Naive B cell (primary cell): ENCODE data around the gene SORCS2. TPM values are rescaled to one million over a fixed set of nuclear protein-coding genes. Genes with fewer than 3 reads are reported as not detected.

Experiments used
- ATAC-seq, 2 donors: fragments of 150-1000 bp; cut with Tn5 transposase; 2 replicates each; pipeline ENCODE4 v1.10.0; 2021; ENCODE audit warnings: low read depth in 2 of 2, mild to moderate bottlenecking in 2 of 2, moderate library complexity in 2 of 2
- DNase-seq: peaks from one replicate; pipeline ENCODE4 v3.0.0; 2022
- H3K27ac Mint-ChIP-seq, 6 donors: one replicate each; pipeline ENCODE4 v1.8.0; 2020 to 2022; ENCODE audit warnings: mild to moderate bottlenecking in 6 of 6, mixed read lengths in 6 of 6, moderate library complexity in 5 of 6, inconsistent platforms in 2 of 6
- H3K27me3 Mint-ChIP-seq, 3 donors: one replicate each; pipeline ENCODE4 v1.8.0; 2021 to 2022; ENCODE audit warnings: mixed read lengths in 3 of 3, mild to moderate bottlenecking in 1 of 3
- H3K36me3 Mint-ChIP-seq, 2 donors: one replicate each; pipeline ENCODE4 v1.8.0; 2020 to 2022; ENCODE audit warnings: mixed read lengths in 2 of 2, inconsistent platforms in 1 of 2, mild to moderate bottlenecking in 1 of 2
- H3K4me1 Mint-ChIP-seq, 3 donors: one replicate each; pipeline ENCODE4 v1.8.0; 2020 to 2022; ENCODE audit warnings: mixed read lengths in 3 of 3, inconsistent platforms in 1 of 3, mild to moderate bottlenecking in 1 of 3, moderate library complexity in 1 of 3
- H3K4me3 Mint-ChIP-seq, 8 donors: one replicate each; pipeline ENCODE4 v1.8.0; 2020 to 2022; ENCODE audit warnings: mild to moderate bottlenecking in 8 of 8, mixed read lengths in 8 of 8, moderate library complexity in 8 of 8, inconsistent platforms in 2 of 8
- H3K9me3 Mint-ChIP-seq, 7 donors: one replicate each; pipeline ENCODE4 v1.8.0; 2020 to 2022; ENCODE audit warnings: mixed read lengths in 7 of 7, mild to moderate bottlenecking in 5 of 7, inconsistent platforms in 2 of 7, moderate library complexity in 1 of 7
- polyA plus RNA-seq, 6 donors: library from polyadenylated mRNA; unstranded; fragments of 300-500 nt; fragmentation: Illumina TruSeq; gene quantifications; one replicate each; pipeline ENCODE4 v1.2.3, GENCODE V29; 2021; ENCODE audit warnings: low read depth in 6 of 6

The SORCS2 gene
- polyA plus RNA-seq, 6 donors from 2014 or later: not detected

DNA sequence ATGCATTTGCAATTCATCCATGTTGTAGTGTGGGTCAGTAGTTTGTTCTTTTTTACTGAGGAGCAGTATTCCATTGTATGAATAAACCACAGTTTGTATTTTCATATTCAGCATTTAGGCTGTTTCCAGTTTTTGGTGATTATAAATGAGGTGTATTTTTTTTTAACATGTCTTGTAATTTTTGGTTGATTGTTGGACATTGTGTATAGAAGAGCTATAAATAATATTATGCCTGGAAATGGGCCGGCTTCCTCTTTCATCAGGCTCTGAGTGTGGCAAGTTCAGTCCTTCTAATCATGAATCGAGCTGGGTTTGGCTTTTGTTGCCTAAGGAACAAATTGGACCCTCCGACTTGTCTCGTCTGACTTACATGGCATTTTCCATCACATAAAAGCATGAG is 126.7 kb downstream of the SORCS2 start:
- ATAC-seq (no peak), DNase-seq (no peak)
- H3K27me3 Mint-ChIP-seq: peaks cover 5 to 9% (median 7%) of the 10 kb centered on the region in 3 donors
- H3K4me3 Mint-ChIP-seq: no peak overlapping the region
- no peak overlapping the region for H3K27ac Mint-ChIP-seq
- H3K9me3 Mint-ChIP-seq: peaks cover 15 to 30% (median 22%) of the 10 kb centered on the region in 7 donors
- no peaks in the 10 kb centered on the region for H3K4me1 Mint-ChIP-seq
- H3K36me3 Mint-ChIP-seq: no peaks in the 10 kb centered on the region

DNA sequence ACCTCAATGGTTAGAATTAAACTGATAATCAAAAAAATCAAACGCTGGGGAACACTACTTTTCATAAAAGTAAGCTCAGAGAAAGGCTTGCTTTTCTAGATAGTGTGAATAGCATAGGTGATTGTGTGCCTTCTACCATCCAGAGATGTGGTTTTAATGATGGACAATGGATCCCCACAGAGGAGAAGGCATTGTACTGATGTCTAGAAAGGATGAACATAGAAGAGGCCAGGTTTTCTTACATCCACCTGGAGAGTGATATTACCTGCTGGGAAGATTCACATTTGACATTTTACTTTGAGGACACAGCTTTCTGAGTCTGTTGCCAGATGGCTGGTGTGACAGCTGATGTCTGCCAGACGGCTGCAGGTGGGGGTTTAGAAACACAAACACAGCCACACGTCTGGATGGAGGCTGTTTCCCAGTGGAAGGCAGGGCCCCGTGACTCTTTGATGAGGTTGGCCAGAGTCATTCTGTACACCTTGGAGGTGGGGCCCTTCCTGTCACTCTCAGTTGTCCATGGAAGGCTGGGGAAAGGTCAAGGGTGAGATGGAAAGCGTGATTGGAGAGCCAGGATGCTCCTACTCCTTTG is 128.0 kb downstream of the SORCS2 start:
- ATAC-seq (no peak), DNase-seq (no peak)
- Mint-ChIP-seq H3K4me3 (no peak overlapping the region), H3K9me3 (peaks cover 15 to 30% (median 22%) of the 10 kb centered on the region in 7 donors), H3K4me1 (no peaks in the 10 kb centered on the region), H3K27me3 (peaks cover 5 to 9% (median 7%) of the 10 kb centered on the region in 3 donors), H3K36me3 (no peaks in the 10 kb centered on the region), H3K27ac (no peak overlapping the region)

DNA sequence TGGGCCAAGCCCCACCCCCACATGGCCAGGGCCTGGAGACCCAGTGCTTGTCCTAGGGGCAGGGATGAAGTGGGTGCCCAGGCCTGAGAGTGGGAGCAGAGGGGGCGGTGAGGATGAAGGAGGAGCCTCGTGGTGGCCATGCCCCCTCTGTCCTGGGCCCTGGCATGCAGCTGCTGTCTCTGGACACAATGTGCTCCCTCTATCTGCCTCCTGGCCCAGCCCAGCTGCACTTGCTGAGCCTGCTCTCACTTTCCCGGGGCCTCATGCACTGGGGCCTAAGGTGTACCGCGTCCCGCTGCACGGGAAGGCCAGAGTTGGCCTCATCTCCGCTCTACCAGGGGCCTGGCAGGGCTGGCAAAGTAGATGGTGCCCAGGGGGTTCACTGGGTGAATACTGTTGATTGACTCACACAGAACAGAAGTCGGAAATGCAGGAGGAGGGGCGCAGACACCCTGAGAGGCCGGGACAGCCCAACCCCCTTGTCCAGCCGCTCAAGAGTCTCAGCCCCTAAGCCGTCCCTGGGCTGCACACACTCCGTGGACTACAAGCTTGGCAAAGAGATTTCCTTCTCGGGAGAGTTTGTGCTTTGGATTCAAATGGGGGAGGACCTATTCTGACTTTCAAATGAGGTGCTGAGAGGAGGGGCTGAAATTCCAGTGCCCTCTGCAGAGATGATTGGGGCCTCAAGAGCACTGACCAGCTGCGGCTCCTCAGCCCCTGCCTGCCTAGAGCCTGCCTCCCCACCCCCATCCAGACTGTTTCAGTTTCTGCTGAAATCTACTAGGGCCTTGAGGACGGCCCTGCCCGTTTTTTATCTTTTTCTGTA is 130.0 kb downstream of the SORCS2 start:
- H3K36me3 Mint-ChIP-seq: no peaks in the 10 kb centered on the region
- H3K27me3 Mint-ChIP-seq: no peaks in the 10 kb centered on the region
- ATAC-seq (no peak), DNase-seq (no peak)
- H3K4me3 Mint-ChIP-seq: no peak overlapping the region
- no peak overlapping the region for H3K27ac Mint-ChIP-seq
- no peaks in the 10 kb centered on the region for H3K4me1 Mint-ChIP-seq
- H3K9me3 Mint-ChIP-seq: peaks cover 8 to 30% (median 22%) of the 10 kb centered on the region in 7 donors

DNA sequence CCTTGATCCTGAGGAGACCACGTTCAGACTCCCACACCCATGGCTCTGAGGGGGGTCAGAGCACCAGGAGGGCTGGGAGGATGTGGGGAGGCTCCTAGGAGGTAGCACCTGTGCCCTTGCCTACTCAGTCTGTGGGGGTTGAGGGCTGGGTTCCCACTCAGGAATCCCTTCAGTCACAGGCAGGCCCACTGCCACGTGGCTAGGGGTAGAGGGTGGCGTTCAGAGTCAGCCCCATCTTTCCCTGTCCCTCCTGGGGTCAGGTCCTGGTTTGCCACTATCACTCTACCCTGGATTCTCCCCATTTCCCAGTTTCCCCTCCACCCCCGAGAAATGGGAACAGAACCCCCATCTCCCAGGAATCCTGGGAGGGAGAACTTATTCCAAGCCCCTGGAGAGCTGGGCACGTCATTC is 131.1 kb downstream of the SORCS2 start:
- no peak overlapping the region for H3K27ac Mint-ChIP-seq
- H3K36me3 Mint-ChIP-seq: no peaks in the 10 kb centered on the region
- DNase-seq (no peak), ATAC-seq (no peak)
- peaks cover 6 to 28% (median 19%) of the 10 kb centered on the region in 7 donors for H3K9me3 Mint-ChIP-seq
- H3K4me1 Mint-ChIP-seq: no peaks in the 10 kb centered on the region
- H3K27me3 Mint-ChIP-seq: no peaks in the 10 kb centered on the region
- no peak overlapping the region for H3K4me3 Mint-ChIP-seq

DNA sequence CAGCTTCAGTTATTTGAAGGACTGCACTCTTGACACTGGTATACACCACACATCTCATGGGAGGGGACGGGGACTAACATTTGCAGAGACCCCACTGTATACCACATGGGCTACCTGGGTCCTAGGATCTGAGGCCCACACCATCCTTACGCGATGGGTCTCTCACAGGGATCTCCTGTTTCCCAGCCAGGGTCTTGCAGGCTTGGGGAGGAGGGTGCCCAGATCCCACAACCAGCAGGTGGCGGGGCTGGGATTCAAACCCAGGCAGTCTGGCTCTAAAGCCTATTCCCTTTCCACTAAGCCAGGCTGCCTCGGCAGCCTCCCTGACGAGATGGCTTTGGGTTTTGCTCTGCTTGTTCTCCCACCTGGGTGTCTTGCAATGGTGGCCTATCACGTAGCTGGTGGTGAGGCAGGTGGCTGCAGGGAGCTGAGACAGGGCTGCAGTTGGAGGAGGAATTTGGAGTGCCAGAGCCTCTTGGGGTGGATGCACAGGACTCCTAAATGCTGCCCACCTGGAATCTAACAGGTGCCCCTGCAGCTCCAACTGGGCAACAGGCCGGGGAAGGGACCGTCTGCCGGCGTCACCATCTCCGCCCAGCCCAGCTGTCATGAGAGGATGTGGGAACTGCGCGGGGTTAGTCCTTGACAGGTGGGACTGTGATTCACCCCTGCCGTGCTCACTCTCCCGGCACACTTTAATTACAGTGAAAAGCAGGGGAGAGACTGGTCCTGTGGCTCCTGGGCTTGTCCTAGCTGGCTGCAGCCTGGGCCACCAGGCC is 131.7 kb downstream of the SORCS2 start:
- no peak overlapping the region for H3K4me3 Mint-ChIP-seq
- no peaks in the 10 kb centered on the region for H3K36me3 Mint-ChIP-seq
- H3K9me3 Mint-ChIP-seq: peaks cover under 1 to 22% (median 13%) of the 10 kb centered on the region in 7 donors
- no peaks in the 10 kb centered on the region for H3K27me3 Mint-ChIP-seq
- no peaks in the 10 kb centered on the region for H3K4me1 Mint-ChIP-seq
- DNase-seq (no peak), ATAC-seq (no peak)
- H3K27ac Mint-ChIP-seq: no peak overlapping the region

DNA sequence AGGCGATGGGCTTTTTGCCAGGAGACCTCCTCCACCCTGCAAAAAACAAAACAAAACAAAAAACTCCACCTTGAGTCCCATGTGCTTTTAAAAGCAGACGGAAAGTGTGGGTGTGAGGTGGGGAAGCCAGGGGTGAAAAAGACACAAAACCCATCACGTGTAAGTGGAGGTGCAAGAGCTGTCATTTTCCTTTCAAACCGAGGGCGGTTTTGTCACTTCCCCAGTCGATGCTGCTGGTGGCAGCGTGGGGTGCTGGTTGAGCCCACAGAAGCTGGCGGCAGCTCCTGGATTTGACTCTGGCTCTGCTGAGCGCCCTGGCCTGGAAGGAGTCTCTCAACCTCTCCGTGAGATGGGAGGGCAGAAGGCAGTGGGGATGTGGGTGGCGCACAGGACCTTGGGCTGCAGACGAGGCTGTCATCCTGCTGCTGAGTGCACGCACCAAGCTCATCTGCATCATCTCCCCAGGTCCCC is 132.3 kb downstream of the SORCS2 start:
- Mint-ChIP-seq H3K27me3 (no peaks in the 10 kb centered on the region), H3K36me3 (no peaks in the 10 kb centered on the region), H3K9me3 (peaks cover 0 to 16% (median 9%) of the 10 kb centered on the region in 7 donors), H3K27ac (no peak overlapping the region), H3K4me3 (no peak overlapping the region), H3K4me1 (no peaks in the 10 kb centered on the region)
- DNase-seq (no peak), ATAC-seq (no peak)

DNA sequence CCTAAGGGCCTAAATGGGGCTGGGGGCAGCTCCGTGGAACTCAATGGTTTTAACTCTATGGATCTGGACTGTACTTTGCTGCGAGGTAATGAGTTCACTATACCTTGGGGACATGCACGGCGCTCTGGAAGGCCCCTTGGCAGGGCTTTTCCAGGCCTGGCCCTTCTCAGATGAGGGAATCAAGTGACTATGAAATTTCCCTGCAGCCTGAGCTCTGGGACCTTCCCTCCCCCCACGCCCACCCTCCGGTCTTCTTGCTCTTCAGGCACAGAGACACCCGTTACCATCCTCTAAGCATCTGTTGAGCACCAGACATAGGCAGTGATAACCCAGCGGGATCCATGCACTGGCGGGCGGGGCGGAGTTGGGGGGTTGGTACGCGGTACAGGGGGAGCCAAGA is 133.2 kb downstream of the SORCS2 start:
- no peaks in the 10 kb centered on the region for H3K4me1 Mint-ChIP-seq
- H3K36me3 Mint-ChIP-seq: no peaks in the 10 kb centered on the region
- no peak overlapping the region for H3K27ac Mint-ChIP-seq
- no peak overlapping the region for H3K4me3 Mint-ChIP-seq
- ATAC-seq: no peak
- no peak for DNase-seq
- H3K9me3 Mint-ChIP-seq: peaks cover 0 to 12% (median 3%) of the 10 kb centered on the region in 7 donors
- no peaks in the 10 kb centered on the region for H3K27me3 Mint-ChIP-seq

DNA sequence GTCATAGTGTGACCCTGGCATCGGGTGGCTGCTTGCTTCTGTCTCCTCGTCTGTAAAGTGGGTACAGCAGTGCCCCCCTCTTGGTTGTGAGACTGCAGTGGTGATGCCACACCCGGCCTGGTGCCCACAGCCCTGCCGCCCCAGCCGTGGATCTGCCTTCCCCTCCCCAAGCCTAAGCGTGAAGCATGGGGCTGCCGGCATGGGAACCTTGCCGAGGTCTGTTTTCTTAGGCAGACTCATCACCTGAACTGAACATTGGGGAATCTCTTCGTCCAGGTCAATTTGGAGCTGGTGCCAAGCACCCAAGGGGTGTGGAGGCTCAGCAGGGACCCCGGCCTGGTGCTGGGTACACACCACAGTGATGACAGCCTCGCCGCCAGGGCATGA is 134.0 kb downstream of the SORCS2 start:
- no peak for DNase-seq

DNA sequence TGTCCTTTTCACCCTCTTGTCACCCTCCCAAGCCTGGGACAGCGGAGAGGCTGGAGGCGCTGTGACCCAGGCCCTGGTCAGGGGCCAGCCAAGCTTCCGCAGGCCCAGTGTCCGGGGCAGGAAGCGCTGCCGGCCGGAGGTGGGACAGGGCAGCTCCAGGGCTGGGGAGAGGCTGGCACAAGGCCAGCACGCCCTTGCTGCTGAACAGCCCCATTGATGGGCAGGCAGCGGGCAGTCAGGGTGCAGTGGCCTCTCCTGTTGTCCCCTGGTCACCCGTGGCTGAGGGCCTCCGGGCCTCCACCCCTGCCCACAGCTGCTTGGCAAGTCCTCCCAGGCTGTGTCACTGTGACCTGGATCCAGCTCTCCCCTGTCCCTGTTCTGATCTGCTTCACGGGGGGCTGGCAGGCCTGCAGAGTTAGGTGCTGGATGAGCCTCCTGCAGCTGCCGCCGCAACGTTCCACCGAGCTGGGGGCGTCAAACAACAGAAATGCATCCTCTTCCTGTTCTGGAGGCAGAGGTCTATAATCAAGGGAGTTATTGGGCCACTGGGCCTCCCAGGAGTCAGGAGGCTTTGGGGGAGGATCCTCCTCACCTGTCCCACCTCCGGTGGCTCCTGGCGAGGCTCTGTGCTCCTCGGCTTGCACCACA is 134.5 kb downstream of the SORCS2 start:
- Mint-ChIP-seq H3K36me3 (no peaks in the 10 kb centered on the region), H3K4me1 (no peaks in the 10 kb centered on the region), H3K27me3 (no peaks in the 10 kb centered on the region), H3K4me3 (no peak overlapping the region), H3K9me3 (peaks cover 0 to 7% (median 0%) of the 10 kb centered on the region in 7 donors), H3K27ac (no peak overlapping the region)
- no peak for DNase-seq
- ATAC-seq: no peak

More for the DNA sequence above, 134.0 kb downstream of the SORCS2 start:
- no peaks in the 10 kb centered on the region for H3K4me1 Mint-ChIP-seq
- no peak overlapping the region for H3K27ac Mint-ChIP-seq
- no peaks in the 10 kb centered on the region for H3K27me3 Mint-ChIP-seq
- no peak for ATAC-seq
- peaks cover 0 to 9% (median 0%) of the 10 kb centered on the region in 7 donors for H3K9me3 Mint-ChIP-seq
- no peak overlapping the region for H3K4me3 Mint-ChIP-seq
- no peaks in the 10 kb centered on the region for H3K36me3 Mint-ChIP-seq

DNA sequence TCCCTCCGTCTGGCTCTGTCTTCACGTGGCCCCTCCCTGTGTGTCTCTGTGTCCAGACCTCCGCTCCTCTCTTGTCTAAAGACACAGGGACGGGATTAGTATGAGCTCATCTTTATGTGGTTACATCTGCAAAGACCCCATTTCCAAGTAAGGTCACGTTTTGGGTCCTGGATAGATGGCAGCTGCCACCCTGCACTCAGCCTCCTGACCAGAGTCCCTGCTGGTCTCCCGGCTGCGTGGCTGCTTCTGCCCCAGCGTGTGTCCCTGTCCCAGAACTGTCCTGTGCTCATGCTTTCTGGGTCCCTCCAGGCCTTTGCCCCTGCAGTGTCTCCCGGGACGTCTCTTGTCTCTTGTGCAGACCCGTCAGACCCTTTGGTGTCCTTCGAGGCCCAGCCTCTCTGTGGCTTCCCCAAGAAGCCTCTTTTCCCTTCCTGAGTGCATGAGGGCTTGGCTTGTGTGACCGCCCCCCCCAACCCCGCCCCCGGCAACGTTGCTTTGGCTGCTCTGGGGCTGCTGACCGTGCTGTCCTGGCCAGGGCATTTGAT is 135.1 kb downstream of the SORCS2 start:
- H3K9me3 Mint-ChIP-seq: peaks cover 0 to 5% (median 0%) of the 10 kb centered on the region in 7 donors
- H3K27me3 Mint-ChIP-seq: no peaks in the 10 kb centered on the region
- ATAC-seq (no peak), DNase-seq (no peak)
- no peaks in the 10 kb centered on the region for H3K36me3 Mint-ChIP-seq
- H3K27ac Mint-ChIP-seq: no peak overlapping the region
- H3K4me1 Mint-ChIP-seq: no peaks in the 10 kb centered on the region
- H3K4me3 Mint-ChIP-seq: no peak overlapping the region

DNA sequence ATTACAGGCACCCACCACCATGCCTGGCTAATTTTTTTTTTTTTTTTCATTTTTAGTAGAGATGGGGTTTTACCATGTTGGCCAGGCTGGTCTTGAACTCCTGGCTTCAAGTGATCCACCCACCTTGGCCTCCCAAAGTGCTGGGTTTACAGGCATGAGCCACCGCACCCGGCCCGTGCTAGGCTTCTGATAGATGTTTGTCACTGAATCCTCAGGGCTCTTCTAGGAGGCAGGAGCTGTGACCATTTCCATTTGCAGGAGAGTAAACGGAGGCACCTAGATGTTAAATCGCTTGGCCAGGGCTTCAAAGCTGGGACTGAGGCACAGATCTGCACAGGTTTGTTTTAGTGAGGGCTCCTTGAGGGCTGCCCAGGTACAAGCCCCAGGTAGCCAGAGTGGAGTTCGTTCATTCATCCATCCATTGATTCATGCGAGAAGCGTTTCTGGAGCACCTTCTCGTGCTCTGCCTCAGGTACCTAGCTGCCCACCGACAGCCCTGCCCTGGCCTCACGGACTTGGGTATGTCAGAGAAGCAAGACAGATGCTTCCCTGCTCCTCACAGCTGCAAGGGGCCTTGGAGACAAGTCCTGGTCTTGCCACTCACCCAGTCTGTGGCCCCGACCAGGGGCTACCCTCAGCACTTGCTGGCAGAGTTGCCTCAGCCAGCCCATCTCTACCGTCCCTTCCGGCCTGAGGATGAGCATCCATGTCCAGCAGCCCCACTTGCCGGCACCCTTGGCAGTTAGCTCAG is 136.0 kb downstream of the SORCS2 start:
- Mint-ChIP-seq H3K27ac (no peak overlapping the region), H3K4me1 (no peaks in the 10 kb centered on the region), H3K9me3 (peaks cover 0 to 1% (median 0%) of the 10 kb centered on the region in 7 donors), H3K27me3 (no peaks in the 10 kb centered on the region), H3K4me3 (no peak overlapping the region), H3K36me3 (no peaks in the 10 kb centered on the region)
- DNase-seq (no peak), ATAC-seq (no peak)

DNA sequence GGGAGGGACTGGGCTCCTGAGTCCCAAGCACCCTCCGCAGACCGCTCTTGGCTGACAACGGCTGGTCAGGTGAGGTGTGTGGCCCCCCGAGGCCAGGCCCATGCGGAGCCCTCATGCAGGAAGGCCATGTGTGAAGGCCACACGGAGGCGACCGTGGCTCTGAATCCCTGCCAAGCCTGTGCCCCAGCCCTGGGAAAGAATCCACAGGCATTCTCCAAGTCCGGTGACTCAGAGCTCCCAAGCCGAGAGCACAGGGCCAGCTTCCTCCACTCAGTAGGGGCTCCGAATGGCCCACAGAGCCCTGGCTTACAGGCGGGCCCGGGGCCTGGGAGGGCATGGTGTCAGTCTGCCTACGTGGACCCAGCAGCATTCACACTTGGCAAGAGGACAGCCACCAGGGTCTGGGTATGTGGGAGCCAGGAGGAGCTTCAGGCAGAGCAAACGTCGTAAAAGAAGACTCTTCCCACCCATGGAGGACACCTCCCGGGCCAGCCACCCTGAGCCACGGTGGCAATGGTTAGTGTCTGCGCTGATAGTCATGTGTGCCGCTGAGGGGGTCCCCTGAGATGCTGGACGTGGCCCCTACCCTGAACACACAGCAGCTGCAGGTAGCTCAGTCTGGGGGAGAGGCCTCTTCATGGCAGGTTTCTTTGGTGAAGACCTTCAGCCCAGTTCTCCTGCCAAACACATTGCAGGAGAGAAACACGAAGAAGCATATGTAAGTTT is 136.7 kb downstream of the SORCS2 start:
- DNase-seq (no peak), ATAC-seq (no peak)
- Mint-ChIP-seq H3K36me3 (no peaks in the 10 kb centered on the region), H3K4me3 (no peak overlapping the region), H3K4me1 (no peaks in the 10 kb centered on the region), H3K27me3 (no peaks in the 10 kb centered on the region), H3K9me3 (peaks cover 0 to 1% (median 0%) of the 10 kb centered on the region in 7 donors), H3K27ac (no peak overlapping the region)
